Vagina (tissue), 2 donors: ENCODE data around the gene ALDH1L1. TPM values are rescaled to one million over a fixed set of nuclear protein-coding genes. Genes with fewer than 3 reads are reported as not detected.

Experiments used
- DNase-seq, 2 donors: peaks; one replicate each; pipeline ENCODE4 v3.0.0-alpha.2; 2017; ENCODE audit errors: extremely low spot score in 2 of 2
- H3K27ac ChIP-seq: fragments of 200-600 bp; sonication (generic); one replicate; pipeline ENCODE4 v1.5.1; 2019
- H3K27me3 ChIP-seq: fragments of 200-600 bp; sonication (generic); one replicate; pipeline ENCODE4 v1.5.1; 2019
- H3K36me3 ChIP-seq, 2 donors: fragments of 200-600 bp; sonication (generic); one replicate each; pipeline ENCODE4 v1.5.1; 2017 to 2019
- H3K4me1 ChIP-seq: fragments of 200-600 bp; sonication (generic); one replicate; pipeline ENCODE4 v1.5.1; 2019
- H3K4me3 ChIP-seq, 2 donors: fragments of 200-600 bp; sonication (generic); 1 replicate in 1 of 2; 2 replicates in 1 of 2; pipeline ENCODE4 v1.5.1; 2016 to 2019
- H3K9me3 ChIP-seq: fragments of 200-600 bp; sonication (generic); one replicate; pipeline ENCODE4 v1.5.1; 2019
- CTCF ChIP-seq, 3 experiments: fragments of 450-650 bp in 2 of 3; fragments of 200-600 bp in 1 of 3; sonication (generic) in 1 of 3; IDR thresholded peaks; one replicate each; pipeline ENCODE4 v1.5.1; 2017 to 2019; ENCODE audit warnings: antibody characterized with exemption in 3 of 3, mild to moderate bottlenecking in 2 of 3, moderate library complexity in 2 of 3
- POLR2A ChIP-seq, 2 donors: fragments of 450-650 bp; IDR thresholded peaks; one replicate each; pipeline ENCODE4 v1.6.1; 2017; ENCODE audit warnings: antibody characterized with exemption in 2 of 2, mild to moderate bottlenecking in 2 of 2, moderate library complexity in 2 of 2
- POLR2AphosphoS5 ChIP-seq, 2 donors: sonication (generic); formaldehyde crosslinking; IDR thresholded peaks; one replicate each; pipeline ENCODE4 v1.9.0; 2017; ENCODE audit warnings: antibody characterized with exemption in 2 of 2, mild to moderate bottlenecking in 2 of 2, low read depth in 1 of 2; ENCODE audit not compliant: insufficient read depth in 1 of 2
- intact Hi-C: fragments of 100-400 bp; cut with DNase I; formaldehyde crosslinking; loops from one replicate; pipeline ENCODE4 v1.15.1; 2023
- total RNA-seq: library from RNA; depleted of rRNA; stranded (reverse); fragments of >200 nt; gene quantifications from one replicate; pipeline ENCODE4 v1.2.3, GENCODE V29; 2016

Gene ALDH1L1
- total RNA-seq, 1 donor from 2014 or later: 19.2 TPM

- H3K27ac ChIP-seq: peak overlapping the region; percentile 12
- H3K36me3 ChIP-seq: no peaks in the 10 kb centered on the region
- DNase-seq: peak; percentile 85 to 95
- H3K4me1 ChIP-seq: peaks cover 17% of the 10 kb centered on the region
- no peaks in the 10 kb centered on the region for H3K27me3 ChIP-seq
- no peaks in the 10 kb centered on the region for H3K9me3 ChIP-seq
- no peak overlapping the region for H3K4me3 ChIP-seq
- intact Hi-C loops: no loop called here
- TF ChIP-seq CTCF (IDR thresholded peaks at IDR 0.05) (no peak), POLR2AphosphoS5 (IDR thresholded peaks at IDR 0.05; ENCODE audit: insufficient read depth in 1 of 2, low read depth in 1 of 2) (peak in 1 of 2 donors; percentile 24)
These were observed 77.8 kb downstream of the ALDH1L1 start for GRCh38 chr3:126102530-126102951.

- intact Hi-C loops: no loop called here
- H3K27me3 ChIP-seq: no peaks in the 10 kb centered on the region
- no peak for TF ChIP-seq POLR2AphosphoS5 (IDR thresholded peaks at IDR 0.05; ENCODE audit: insufficient read depth in 1 of 2, low read depth in 1 of 2)
- TF ChIP-seq POLR2A (IDR thresholded peaks at IDR 0.05): no peak
- no peak for TF ChIP-seq CTCF (IDR thresholded peaks at IDR 0.05)
- peak in 1 of 2 donors; percentile 64 for DNase-seq
- no peak overlapping the region for H3K4me3 ChIP-seq
- H3K9me3 ChIP-seq: no peaks in the 10 kb centered on the region
- H3K36me3 ChIP-seq: no peaks in the 10 kb centered on the region
- H3K27ac ChIP-seq: peak overlapping the region; percentile 12
- peaks cover 17% of the 10 kb centered on the region for H3K4me1 ChIP-seq
These were observed 78.4 kb downstream of the ALDH1L1 start for GRCh38 chr3:126102011-126102410.

- intact Hi-C loops: no loop called here
- H3K4me3 ChIP-seq: no peak overlapping the region
- TF ChIP-seq CTCF (IDR thresholded peaks at IDR 0.05) (no peak), POLR2AphosphoS5 (IDR thresholded peaks at IDR 0.05; ENCODE audit: insufficient read depth in 1 of 2, low read depth in 1 of 2) (no peak), POLR2A (IDR thresholded peaks at IDR 0.05) (no peak)
- H3K27ac ChIP-seq: peak overlapping the region; percentile 12
- peaks cover 2% of the 10 kb centered on the region for H3K9me3 ChIP-seq
- no peaks in the 10 kb centered on the region for H3K36me3 ChIP-seq
- no peaks in the 10 kb centered on the region for H3K27me3 ChIP-seq
- peaks cover 17% of the 10 kb centered on the region for H3K4me1 ChIP-seq
- peak in 1 of 2 donors; percentile 80 for DNase-seq
These were observed 78.8 kb downstream of the ALDH1L1 start for GRCh38 chr3:126101521-126101982.

GRCh38 chr3:126100634-126101301, 79.6 kb downstream of the ALDH1L1 start:
- Histone ChIP-seq H3K9me3 (peaks cover 6% of the 10 kb centered on the region), H3K4me1 (peaks cover 17% of the 10 kb centered on the region), H3K27me3 (no peaks in the 10 kb centered on the region), H3K4me3 (no peak overlapping the region), H3K36me3 (no peaks in the 10 kb centered on the region), H3K27ac (no peak overlapping the region)
- no peak for TF ChIP-seq CTCF (IDR thresholded peaks at IDR 0.05)
- no peak for TF ChIP-seq POLR2AphosphoS5 (IDR thresholded peaks at IDR 0.05; ENCODE audit: insufficient read depth in 1 of 2, low read depth in 1 of 2)
- TF ChIP-seq POLR2A (IDR thresholded peaks at IDR 0.05): no peak
- intact Hi-C loops: no loop called here
- peak in 1 of 2 donors; percentile 40 for DNase-seq

GRCh38 chr3:126100269-126100633, 80.1 kb downstream of the ALDH1L1 start:
- TF ChIP-seq POLR2AphosphoS5 (IDR thresholded peaks at IDR 0.05; ENCODE audit: insufficient read depth in 1 of 2, low read depth in 1 of 2) (no peak), POLR2A (IDR thresholded peaks at IDR 0.05) (no peak), CTCF (IDR thresholded peaks at IDR 0.05) (no peak)
- Histone ChIP-seq H3K36me3 (no peaks in the 10 kb centered on the region), H3K9me3 (peaks cover 6% of the 10 kb centered on the region), H3K4me3 (no peak overlapping the region), H3K27ac (no peak overlapping the region), H3K4me1 (peaks cover 17% of the 10 kb centered on the region), H3K27me3 (no peaks in the 10 kb centered on the region)
- peak in 1 of 2 donors; percentile 49 for DNase-seq
- intact Hi-C loops: no loop called here
